GM12892 (cell line): ENCODE results near the gene MVB12B.

Source experiments
- DNase-seq: peaks from one replicate; pipeline ENCODE4 v3.0.0; 2011; ENCODE audit not compliant: insufficient read length
- FAIRE-seq: peaks from 2 replicates; lab custom pipeline; 2011; peaks lifted over from hg19 to GRCh38; lab: Jason Lieb, UNC
- POLR2A ChIP-seq: IDR thresholded peaks from 2 replicates; pipeline ENCODE4 v1.6.1; 2011; ENCODE audit warnings: low read depth, low read length, control low read depth
- POLR2AphosphoS5 ChIP-seq: IDR thresholded peaks from 2 replicates; pipeline ENCODE4 v1.6.1; 2011; ENCODE audit warnings: low read depth, low read length, control low read depth
- TAF1 ChIP-seq: IDR thresholded peaks from 2 replicates; pipeline ENCODE4 v1.6.1; 2011; ENCODE audit warnings: low read depth, mild to moderate bottlenecking, control low read depth, low read length, borderline replicate concordance

The MVB12B gene

GRCh38 chr9:126327006-126327713, 531 bp downstream of the MVB12B start:
- FAIRE-seq (no peak), DNase-seq (peak; percentile 40)
- no peak for TF ChIP-seq POLR2A
- no peak for TF ChIP-seq TAF1
- no peak for TF ChIP-seq POLR2AphosphoS5

- DNase-seq: no peak
- FAIRE-seq: no peak
- no peak for TF ChIP-seq TAF1
- TF ChIP-seq POLR2A: no peak
- no peak for TF ChIP-seq POLR2AphosphoS5
These were observed 1.1 kb downstream of the MVB12B start for GRCh38 chr9:126327714-126328185.

- DNase-seq: no peak
- TF ChIP-seq TAF1: no peak
- no peak for TF ChIP-seq POLR2A
- no peak for TF ChIP-seq POLR2AphosphoS5
- no peak for FAIRE-seq
These were observed 1.8 kb downstream of the MVB12B start for GRCh38 chr9:126328407-126328806.

DNA sequence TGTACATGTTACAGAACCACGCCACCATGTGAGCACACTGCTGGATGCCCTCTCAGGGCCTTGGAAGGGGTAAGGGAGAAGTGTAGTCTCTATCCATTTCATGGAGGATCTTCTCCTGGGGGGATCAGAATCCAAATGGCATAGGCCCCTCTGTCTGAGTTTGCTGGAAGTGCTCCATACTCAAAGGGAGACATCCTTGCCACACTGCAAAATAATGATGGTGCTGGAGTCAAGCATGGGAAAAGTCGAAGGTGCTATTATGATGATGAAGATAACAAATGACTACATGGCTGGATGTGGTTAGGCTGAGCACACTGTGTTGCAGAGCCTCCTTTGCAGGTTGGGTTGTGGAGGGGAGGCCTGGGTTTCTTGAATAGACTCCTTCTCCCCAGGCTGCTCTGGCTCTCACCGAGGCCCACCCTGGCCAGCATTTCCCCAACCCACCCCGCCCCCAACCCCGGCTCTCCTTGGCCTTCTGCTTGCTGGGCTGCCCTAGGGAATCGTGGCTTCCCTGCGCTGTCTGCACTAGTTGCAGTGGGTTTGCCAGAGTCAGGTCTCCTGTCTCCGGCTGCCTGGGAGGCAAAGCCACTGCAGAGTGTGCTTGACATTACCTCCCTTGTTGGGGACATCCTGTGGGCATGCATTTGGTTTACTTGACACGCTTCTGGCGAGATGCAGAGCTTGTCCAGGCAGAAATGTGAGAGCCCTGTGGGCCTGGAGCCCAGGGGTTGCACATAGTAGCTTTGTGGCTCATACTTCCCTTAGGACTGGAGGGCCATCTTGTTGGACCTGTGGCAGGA, 3.0 kb downstream of the MVB12B start:
- no peak for DNase-seq
- no peak for TF ChIP-seq TAF1
- TF ChIP-seq POLR2AphosphoS5: no peak
- TF ChIP-seq POLR2A: no peak
- FAIRE-seq: no peak

GRCh38 chr9:126330536-126330935, 3.9 kb downstream of the MVB12B start:
- TF ChIP-seq POLR2A (no peak), TAF1 (no peak), POLR2AphosphoS5 (no peak)
- DNase-seq (no peak), FAIRE-seq (no peak)

GRCh38 chr9:126331964-126332748, 5.5 kb downstream of the MVB12B start:
- FAIRE-seq (no peak), DNase-seq (no peak)

GRCh38 chr9:126334721-126335621, 8.3 kb downstream of the MVB12B start:
- DNase-seq (no peak), FAIRE-seq (no peak)

More at GRCh38 chr9:126331964-126332748, 5.5 kb downstream of the MVB12B start:
- TF ChIP-seq TAF1: no peak
- TF ChIP-seq POLR2AphosphoS5: no peak
- no peak for TF ChIP-seq POLR2A

DNA sequence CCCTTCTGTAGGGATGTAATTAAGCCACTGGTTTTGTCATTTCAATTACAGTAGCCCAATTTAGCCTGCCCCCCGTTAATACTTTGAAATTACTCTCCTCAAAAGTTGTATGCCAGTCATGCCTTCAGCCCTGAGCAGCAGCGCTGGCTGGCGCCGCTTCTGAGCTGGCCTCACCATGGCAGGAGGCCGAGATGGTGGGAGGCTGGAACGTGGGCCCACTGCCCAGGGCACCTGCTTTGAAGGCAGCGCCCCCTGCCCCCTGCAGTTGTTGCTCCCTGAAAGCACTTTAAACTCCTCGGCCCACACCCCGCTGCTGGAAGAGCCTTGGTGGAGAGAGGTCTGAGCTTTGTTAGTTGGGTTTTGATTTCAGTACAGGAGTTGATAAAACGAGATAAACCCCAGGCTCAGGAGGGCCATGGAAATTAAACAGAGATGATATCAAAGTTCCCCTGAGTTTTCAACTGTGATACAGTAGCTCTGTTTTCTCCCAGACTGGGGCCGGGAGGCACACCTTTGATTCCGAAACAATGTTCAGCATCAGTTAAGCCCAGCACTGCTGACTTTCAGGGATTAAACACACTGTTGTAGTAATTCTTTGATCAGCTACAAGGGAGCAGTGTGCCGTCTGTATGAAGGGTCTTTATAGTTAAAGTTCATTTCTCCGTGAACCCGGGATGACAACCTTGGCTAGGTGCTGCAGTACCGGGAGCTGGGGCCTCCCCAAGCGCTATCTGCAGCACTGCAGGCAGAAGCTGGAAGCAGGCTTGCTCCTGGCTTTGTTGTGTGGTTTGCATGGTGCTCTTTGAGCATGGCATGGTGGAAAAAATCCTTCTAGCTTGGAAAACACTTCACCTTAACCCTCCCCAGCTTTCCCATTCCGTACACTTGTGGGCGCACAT, 9.5 kb downstream of the MVB12B start:
- TF ChIP-seq POLR2A (no peak), TAF1 (no peak), POLR2AphosphoS5 (no peak)
- DNase-seq: no peak
- no peak for FAIRE-seq

More at GRCh38 chr9:126334721-126335621, 8.3 kb downstream of the MVB12B start:
- TF ChIP-seq TAF1 (no peak), POLR2AphosphoS5 (no peak), POLR2A (no peak)

GRCh38 chr9:126336736-126337325, 10.2 kb downstream of the MVB12B start:
- TF ChIP-seq POLR2A (no peak), POLR2AphosphoS5 (no peak), TAF1 (no peak)
- FAIRE-seq: no peak

More at GRCh38 chr9:126336736-126337325, 10.2 kb downstream of the MVB12B start:
- no peak for DNase-seq
